ENCODE measurements around the gene NFIX. TPM values are rescaled to one million over a fixed set of nuclear protein-coding genes. Genes with fewer than 3 reads are reported as not detected.

NFIX gene
- total RNA-seq, 1 donor from 2014 or later = 118 TPM

GRCh38 chr19:12984143-12984627, 11.1 kb upstream of the NFIX start:
- DNase-seq = no peak
- Histone ChIP-seq H3K9me3 (replicated peaks) (no peaks in the 10 kb centered on the region), H3K27me3 (ENCODE audit: low read depth) (no peaks in the 10 kb centered on the region), H3K4me3 (no peak overlapping the region), H3K36me3 (no peaks in the 10 kb centered on the region), H3K4me1 (peaks cover 24% of the 10 kb centered on the region), H3K27ac (replicated peaks) (no peak overlapping the region)
- intact Hi-C loops (cut with micrococcal nuclease) = loop anchor here (5.0 kb wide), 1 partner anchor 108 kb away; no protein-coding TSS in a partner anchor
- no peak for TF ChIP-seq CTCF (IDR thresholded peaks at IDR 0.05; ENCODE audit: borderline replicate concordance)

GRCh38 chr19:12984683-12985048, 10.6 kb upstream of the NFIX start:
- Histone ChIP-seq H3K36me3 (no peaks in the 10 kb centered on the region), H3K27ac (replicated peaks) (peak overlapping the region; percentile 41), H3K9me3 (replicated peaks) (no peaks in the 10 kb centered on the region), H3K4me1 (peaks cover 24% of the 10 kb centered on the region), H3K4me3 (no peak overlapping the region), H3K27me3 (ENCODE audit: low read depth) (no peaks in the 10 kb centered on the region)
- no peak for TF ChIP-seq CTCF (IDR thresholded peaks at IDR 0.05; ENCODE audit: borderline replicate concordance)
- no peak for DNase-seq
- intact Hi-C loops (cut with micrococcal nuclease) = loop anchor here (5.0 kb wide), 1 partner anchor 108 kb away; no protein-coding TSS in a partner anchor

- DNase-seq = peak; percentile 67
- no peak for TF ChIP-seq CTCF (IDR thresholded peaks at IDR 0.05; ENCODE audit: borderline replicate concordance)
- H3K4me3 ChIP-seq = no peak overlapping the region
- H3K27ac ChIP-seq (replicated peaks) = peak overlapping the region; percentile 41
- H3K4me1 ChIP-seq = peaks cover 24% of the 10 kb centered on the region
- H3K9me3 ChIP-seq (replicated peaks) = no peaks in the 10 kb centered on the region
- no peaks in the 10 kb centered on the region for H3K27me3 ChIP-seq (ENCODE audit: low read depth)
- intact Hi-C loops (cut with micrococcal nuclease) = no loop called here
- no peaks in the 10 kb centered on the region for H3K36me3 ChIP-seq
Observed at GRCh38 chr19:12985049-12985776, 10.1 kb upstream of the NFIX start.

GRCh38 chr19:12986726-12987125, 8.5 kb upstream of the NFIX start:
- DNase-seq = no peak
- intact Hi-C loops (cut with micrococcal nuclease) = no loop called here
- no peaks in the 10 kb centered on the region for H3K9me3 ChIP-seq (replicated peaks)
- H3K27ac ChIP-seq (replicated peaks) = no peak overlapping the region
- no peak overlapping the region for H3K4me3 ChIP-seq
- TF ChIP-seq CTCF (IDR thresholded peaks at IDR 0.05; ENCODE audit: borderline replicate concordance) = no peak
- H3K36me3 ChIP-seq = no peaks in the 10 kb centered on the region
- H3K4me1 ChIP-seq = peaks cover 24% of the 10 kb centered on the region
- no peaks in the 10 kb centered on the region for H3K27me3 ChIP-seq (ENCODE audit: low read depth)

- no peak overlapping the region for H3K27ac ChIP-seq (replicated peaks)
Observed at GRCh38 chr19:12987190-12987589, 8.1 kb upstream of the NFIX start.

More at GRCh38 chr19:12987190-12987589, 8.1 kb upstream of the NFIX start:
- Histone ChIP-seq H3K9me3 (replicated peaks) (no peaks in the 10 kb centered on the region), H3K4me3 (no peak overlapping the region), H3K27me3 (ENCODE audit: low read depth) (no peaks in the 10 kb centered on the region), H3K4me1 (peaks cover 24% of the 10 kb centered on the region), H3K36me3 (no peaks in the 10 kb centered on the region)
- intact Hi-C loops (cut with micrococcal nuclease) = no loop called here
- no peak for TF ChIP-seq CTCF (IDR thresholded peaks at IDR 0.05; ENCODE audit: borderline replicate concordance)
- DNase-seq = no peak

Data from left ventricle myocardium inferior (tissue), 1 donor.